ENCODE data around the gene SAP25.

The SAP25 gene

GRCh38 chr7:100547872-100548271 lies 25.8 kb downstream of the SAP25 start:
- TF ChIP-seq, protein P1, sequence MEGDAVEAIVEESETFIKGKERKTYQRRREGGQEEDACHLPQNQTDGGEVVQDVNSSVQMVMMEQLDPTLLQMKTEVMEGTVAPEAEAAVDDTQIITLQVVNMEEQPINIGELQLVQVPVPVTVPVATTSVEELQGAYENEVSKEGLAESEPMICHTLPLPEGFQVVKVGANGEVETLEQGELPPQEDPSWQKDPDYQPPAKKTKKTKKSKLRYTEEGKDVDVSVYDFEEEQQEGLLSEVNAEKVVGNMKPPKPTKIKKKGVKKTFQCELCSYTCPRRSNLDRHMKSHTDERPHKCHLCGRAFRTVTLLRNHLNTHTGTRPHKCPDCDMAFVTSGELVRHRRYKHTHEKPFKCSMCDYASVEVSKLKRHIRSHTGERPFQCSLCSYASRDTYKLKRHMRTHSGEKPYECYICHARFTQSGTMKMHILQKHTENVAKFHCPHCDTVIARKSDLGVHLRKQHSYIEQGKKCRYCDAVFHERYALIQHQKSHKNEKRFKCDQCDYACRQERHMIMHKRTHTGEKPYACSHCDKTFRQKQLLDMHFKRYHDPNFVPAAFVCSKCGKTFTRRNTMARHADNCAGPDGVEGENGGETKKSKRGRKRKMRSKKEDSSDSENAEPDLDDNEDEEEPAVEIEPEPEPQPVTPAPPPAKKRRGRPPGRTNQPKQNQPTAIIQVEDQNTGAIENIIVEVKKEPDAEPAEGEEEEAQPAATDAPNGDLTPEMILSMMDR (IDR thresholded peaks at IDR 0.05; ENCODE audit: low read depth, low read length), result no peak
- in situ Hi-C loops (cut with HindIII; ENCODE audit: low sequenced_read_pairs), result no loop called here
- DNase-seq (ENCODE audit: low read depth, low spot score), result peak; percentile 34
- H3K4me3 ChIP-seq (ENCODE audit: low read depth, low read length), result no peak overlapping the region

GRCh38 chr7:100546926-100547800 lies 26.5 kb downstream of the SAP25 start:
- in situ Hi-C loops (cut with HindIII; ENCODE audit: low sequenced_read_pairs), result no loop called here
- TF ChIP-seq, protein P1 (IDR thresholded peaks at IDR 0.05; ENCODE audit: low read depth, low read length), result no peak
- no peak for DNase-seq (ENCODE audit: low read depth, low spot score)
- H3K4me3 ChIP-seq (ENCODE audit: low read depth, low read length), result no peak overlapping the region

- in situ Hi-C loops (cut with HindIII; ENCODE audit: low sequenced_read_pairs), result no loop called here
- DNase-seq (ENCODE audit: low read depth, low spot score), result no peak
- TF ChIP-seq, protein P1 (IDR thresholded peaks at IDR 0.05; ENCODE audit: low read depth, low read length), result no peak
- H3K4me3 ChIP-seq (ENCODE audit: low read depth, low read length), result no peak overlapping the region
Observed at GRCh38 chr7:100546129-100546925, 27.4 kb downstream of the SAP25 start.

- H3K4me3 ChIP-seq (ENCODE audit: low read depth, low read length), result no peak overlapping the region
- DNase-seq (ENCODE audit: low read depth, low spot score), result peak; percentile 94
- TF ChIP-seq, protein P1 (IDR thresholded peaks at IDR 0.05; ENCODE audit: low read depth, low read length), result no peak
- in situ Hi-C loops (cut with HindIII; ENCODE audit: low sequenced_read_pairs), result no loop called here
Observed at GRCh38 chr7:100545360-100546128, 28.2 kb downstream of the SAP25 start.

DNA sequence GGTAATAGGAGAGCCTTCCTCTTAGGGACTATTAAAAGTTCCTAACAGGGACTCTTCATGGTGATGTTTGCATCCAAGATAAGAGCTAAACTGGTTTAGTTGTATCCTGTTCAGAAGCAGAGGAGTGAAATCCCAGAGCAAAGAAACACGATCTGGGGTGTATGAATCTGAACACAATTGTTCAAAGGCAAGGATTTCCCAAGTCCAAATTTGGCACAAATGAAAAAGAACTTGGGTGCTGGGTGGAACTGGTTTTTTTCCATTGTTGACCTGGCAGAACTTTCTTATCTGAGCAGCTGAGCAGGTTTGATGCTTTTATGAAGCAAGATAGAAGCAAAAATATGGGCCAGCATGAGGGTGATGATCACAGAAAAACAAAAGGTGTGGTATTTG lies 28.7 kb downstream of the SAP25 start:
- TF ChIP-seq, protein P1 (IDR thresholded peaks at IDR 0.05; ENCODE audit: low read depth, low read length), result no peak
- in situ Hi-C loops (cut with HindIII; ENCODE audit: low sequenced_read_pairs), result no loop called here
- no peak for DNase-seq (ENCODE audit: low read depth, low spot score)
- H3K4me3 ChIP-seq (ENCODE audit: low read depth, low read length), result no peak overlapping the region

DNA sequence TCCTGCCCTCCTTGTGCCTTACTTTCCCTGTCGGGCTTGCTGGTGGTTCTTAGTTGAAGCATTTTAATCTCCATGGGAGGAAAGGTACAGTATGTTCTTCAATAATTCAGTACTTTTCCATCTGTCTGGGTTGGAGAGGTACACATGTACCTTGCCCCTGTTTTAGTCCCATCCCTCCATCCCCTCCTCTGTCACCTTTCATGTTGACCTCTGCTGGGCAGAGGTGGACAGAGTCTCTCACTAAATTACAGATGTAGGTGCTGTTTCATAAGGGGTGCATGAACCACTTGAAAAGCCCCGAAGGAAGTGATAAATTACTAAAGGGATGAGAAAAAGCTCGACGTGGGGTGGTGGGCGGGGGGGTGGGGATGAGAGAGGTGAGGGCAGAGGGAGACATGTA lies 29.3 kb downstream of the SAP25 start:
- TF ChIP-seq, protein P1 (IDR thresholded peaks at IDR 0.05; ENCODE audit: low read depth, low read length), result no peak
- no peak overlapping the region for H3K4me3 ChIP-seq (ENCODE audit: low read depth, low read length)
- in situ Hi-C loops (cut with HindIII; ENCODE audit: low sequenced_read_pairs), result no loop called here
- no peak for DNase-seq (ENCODE audit: low read depth, low spot score)
